Left cardiac atrium (tissue), 4 donors: ENCODE results near the gene NACA. TPM values are rescaled to one million over a fixed set of nuclear protein-coding genes. Genes with fewer than 3 reads are reported as not detected.
"Not testable (repeated sequence)": the region's sequence is repeated elsewhere in the genome, so short reads cannot be mapped to it uniquely, and the experiment has no call there.

Experiments
- ATAC-seq, 2 donors: fragments of 200-7000 bp; cut with Tn5 transposase; one replicate each; pipeline ENCODE4 v1.9.1; 2020; ENCODE audit warnings: mild to moderate bottlenecking in 2 of 2, moderate library complexity in 2 of 2
- DNase-seq: peaks from one replicate; pipeline ENCODE4 v3.0.0-alpha.2; 2020
- intact Hi-C, 2 donors: fragments of 100-400 bp; cut with DNase I; formaldehyde crosslinking; loops; one replicate each; pipeline versions ENCODE4 v1.14.1 to v1.15.1; 2022 to 2023
- total RNA-seq, 2 donors: library from RNA; stranded (reverse); fragmentation: NEBNext Ultra II Directional; extraction: Animal tissue kit (Norgen Biotek cat#: 25700); gene quantifications; one replicate each; pipeline ENCODE4 v1.2.1, GENCODE V29; 2021
- donor health status: DM: no; HTN: yes; CAD: no.
- donor health status: DM: no; HTN: yes; CAD: no; lungs with severe emphysema.
- donor health status: DM: yes; HTN: yes; CAD: no.
- donor health status: Dilated cardiomyopathy.

Gene NACA
- total RNA-seq, 2 donors from 2014 or later, result 516 to 593 TPM

- DNase-seq, result no peak
- intact Hi-C loops, result loop anchor here in 1 of 2 donors (10.0 kb wide), 1 partner anchor 83 kb away; the partner anchor contains the start of gene ATP5F1B
- no peak for ATAC-seq
Observed at GRCh38 chr12:56728139-56728861, 3.2 kb upstream of the NACA start.

DNA sequence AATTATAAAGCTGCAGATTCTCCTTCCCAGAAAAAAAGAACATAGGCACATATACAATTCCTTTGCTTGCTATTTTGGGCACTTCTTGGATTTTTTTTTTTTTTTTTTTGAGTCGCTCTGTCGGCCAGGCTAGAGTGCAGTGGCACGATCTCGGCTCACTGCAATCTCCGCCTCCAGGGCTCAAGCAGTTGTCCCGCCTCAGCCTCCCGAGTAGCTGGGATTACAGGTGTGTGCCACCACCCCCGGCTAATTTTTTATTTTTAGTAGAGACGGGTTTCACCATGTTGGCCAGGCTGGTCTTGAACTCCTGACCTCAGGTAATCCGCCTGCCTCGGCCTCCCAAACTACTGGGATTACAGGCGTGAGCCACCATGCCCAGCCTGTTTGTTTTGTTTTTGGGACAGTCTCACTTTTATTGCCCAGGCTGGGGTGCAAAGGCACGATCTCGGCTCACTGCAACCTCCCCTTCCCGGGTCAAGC lies 1.1 kb upstream of the NACA start:
- not testable (repeated sequence) for DNase-seq, ATAC-seq
- intact Hi-C loops, result loop anchor here in 1 of 2 donors (10.0 kb wide), 1 partner anchor 81 kb away; the partner anchor contains the start of gene ATP5F1B

DNA sequence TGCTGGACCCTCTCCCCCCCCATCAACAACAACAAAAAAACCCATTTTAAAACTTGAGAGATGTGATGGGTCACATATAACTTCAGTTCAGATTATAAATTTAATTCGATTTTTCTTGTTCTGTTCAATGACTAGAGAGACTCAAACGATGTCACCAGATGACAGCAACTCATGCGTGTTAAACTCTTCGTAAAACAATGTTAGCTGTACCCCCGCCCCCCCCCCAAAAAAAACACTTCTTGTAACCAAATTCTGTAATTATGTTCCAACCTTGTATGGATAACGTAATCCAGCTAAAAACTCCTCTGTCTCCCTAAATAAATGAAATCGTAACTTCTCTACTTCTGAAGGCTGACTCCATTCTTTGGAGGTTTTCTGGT lies 614 bp upstream of the NACA start:
- no peak for DNase-seq

GRCh38 chr12:56724701-56724971 lies 463 bp downstream of the NACA start:
- DNase-seq, result no peak
- ATAC-seq, result peak; percentile 13 to 16
- intact Hi-C loops, result loop anchor here in 1 of 2 donors (2.0 to 10.0 kb wide), 2 partner anchors 38 to 80 kb away; partner anchors contain the start of gene ATP5F1B

More for the DNA sequence above, 614 bp upstream of the NACA start:
- intact Hi-C loops, result loop anchor here in 1 of 2 donors (2.0 to 10.0 kb wide), 2 partner anchors 39 to 81 kb away; partner anchors contain the start of gene ATP5F1B
- ATAC-seq, result no peak

GRCh38 chr12:56723889-56724700 lies 1.0 kb downstream of the NACA start:
- ATAC-seq (peak; percentile 20 to 29), DNase-seq (peak; percentile 53)
- intact Hi-C loops, result loop anchor here in 1 of 2 donors (2.0 to 10.0 kb wide), 2 partner anchors 37 to 79 kb away; partner anchors contain the start of gene ATP5F1B

DNA sequence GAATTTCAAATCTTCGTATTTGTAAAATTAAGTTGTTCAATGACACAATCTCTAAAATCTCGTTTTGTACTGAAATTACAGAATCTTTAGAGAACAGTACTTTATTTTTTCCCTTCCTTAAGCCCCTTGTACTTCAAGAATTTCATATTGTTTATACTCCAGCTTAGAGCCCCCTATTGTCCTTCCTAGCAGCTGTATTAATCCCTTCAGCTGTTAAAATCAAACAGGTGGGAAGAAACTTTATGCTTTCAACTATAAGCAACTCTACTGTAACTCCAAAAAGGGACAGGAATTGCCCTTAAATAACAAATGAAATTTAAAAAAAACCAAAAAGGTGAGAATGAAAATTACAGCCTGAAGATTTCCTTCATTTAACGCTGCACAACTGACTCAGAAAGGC lies 1.7 kb downstream of the NACA start:
- intact Hi-C loops, result loop anchor here in 1 of 2 donors (10.0 kb wide), 1 partner anchor 79 kb away; the partner anchor contains the start of gene ATP5F1B
- DNase-seq, result no peak
- no peak for ATAC-seq

- DNase-seq (no peak), ATAC-seq (no peak)
- intact Hi-C loops, result loop anchor here in 1 of 2 donors (10.0 kb wide), 1 partner anchor 78 kb away; the partner anchor contains the start of gene ATP5F1B
Observed at GRCh38 chr12:56722832-56723231, 2.3 kb downstream of the NACA start.

DNA sequence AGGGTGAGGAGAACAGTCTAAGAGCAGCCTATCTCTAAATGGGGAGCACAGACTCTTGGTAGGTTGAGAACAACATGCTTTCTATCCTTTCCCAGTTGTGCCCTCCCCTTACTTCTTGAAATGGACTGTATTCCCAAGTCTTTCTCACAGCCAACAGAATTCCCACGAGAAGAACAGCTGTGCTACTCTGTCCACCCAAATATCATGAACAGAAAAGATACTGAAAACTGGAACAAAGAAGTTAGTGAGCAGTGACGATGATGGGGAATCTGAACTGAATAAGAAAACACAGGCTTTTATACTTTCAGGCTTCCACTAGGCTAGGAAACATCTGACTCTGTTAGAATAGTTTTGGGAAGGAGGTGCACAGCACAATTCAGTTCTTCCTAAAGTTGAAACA lies 3.4 kb downstream of the NACA start:
- ATAC-seq (no peak), DNase-seq (no peak)
- intact Hi-C loops, result loop anchor here in 1 of 2 donors (10.0 kb wide), 1 partner anchor 77 kb away; the partner anchor contains the start of gene ATP5F1B

- intact Hi-C loops, result loop anchor here in 1 of 2 donors (10.0 kb wide), 1 partner anchor 76 kb away; the partner anchor contains the start of gene ATP5F1B
- no peak for DNase-seq
- no peak for ATAC-seq
Observed at GRCh38 chr12:56721216-56721615, 3.9 kb downstream of the NACA start.

DNA sequence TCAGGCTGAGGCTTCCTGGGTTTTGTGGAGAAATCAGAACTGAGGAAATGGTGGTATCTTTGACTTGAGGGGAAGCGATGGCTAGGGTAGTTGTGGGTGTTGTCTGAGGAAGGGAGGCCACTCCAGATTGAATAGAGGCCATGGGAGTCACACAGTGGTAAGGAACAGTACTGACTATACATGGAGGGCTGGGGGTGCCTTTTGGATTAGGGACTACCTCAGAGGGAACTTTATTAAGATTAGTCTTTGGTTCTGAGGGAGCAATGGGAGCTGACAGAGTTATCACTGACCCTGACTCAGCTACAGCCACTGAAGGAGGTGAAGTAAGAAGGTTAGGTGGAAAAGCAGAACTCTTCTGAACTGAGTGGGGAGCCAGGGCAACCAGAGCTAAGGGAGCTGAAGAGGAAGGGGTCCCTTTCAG lies 4.4 kb downstream of the NACA start:
- DNase-seq (no peak), ATAC-seq (no peak)
- intact Hi-C loops, result loop anchor here in 1 of 2 donors (10.0 kb wide), 1 partner anchor 76 kb away; the partner anchor contains the start of gene ATP5F1B

- DNase-seq (no peak), ATAC-seq (no peak)
- intact Hi-C loops, result no loop called here
Observed at GRCh38 chr12:56719056-56719455, 6.0 kb downstream of the NACA start.

- intact Hi-C loops, result no loop called here
- DNase-seq (no peak), ATAC-seq (no peak)
Observed at GRCh38 chr12:56718636-56719035, 6.5 kb downstream of the NACA start.

GRCh38 chr12:56718149-56718548 lies 7.0 kb downstream of the NACA start:
- intact Hi-C loops, result no loop called here
- no peak for DNase-seq
- no peak for ATAC-seq

DNA sequence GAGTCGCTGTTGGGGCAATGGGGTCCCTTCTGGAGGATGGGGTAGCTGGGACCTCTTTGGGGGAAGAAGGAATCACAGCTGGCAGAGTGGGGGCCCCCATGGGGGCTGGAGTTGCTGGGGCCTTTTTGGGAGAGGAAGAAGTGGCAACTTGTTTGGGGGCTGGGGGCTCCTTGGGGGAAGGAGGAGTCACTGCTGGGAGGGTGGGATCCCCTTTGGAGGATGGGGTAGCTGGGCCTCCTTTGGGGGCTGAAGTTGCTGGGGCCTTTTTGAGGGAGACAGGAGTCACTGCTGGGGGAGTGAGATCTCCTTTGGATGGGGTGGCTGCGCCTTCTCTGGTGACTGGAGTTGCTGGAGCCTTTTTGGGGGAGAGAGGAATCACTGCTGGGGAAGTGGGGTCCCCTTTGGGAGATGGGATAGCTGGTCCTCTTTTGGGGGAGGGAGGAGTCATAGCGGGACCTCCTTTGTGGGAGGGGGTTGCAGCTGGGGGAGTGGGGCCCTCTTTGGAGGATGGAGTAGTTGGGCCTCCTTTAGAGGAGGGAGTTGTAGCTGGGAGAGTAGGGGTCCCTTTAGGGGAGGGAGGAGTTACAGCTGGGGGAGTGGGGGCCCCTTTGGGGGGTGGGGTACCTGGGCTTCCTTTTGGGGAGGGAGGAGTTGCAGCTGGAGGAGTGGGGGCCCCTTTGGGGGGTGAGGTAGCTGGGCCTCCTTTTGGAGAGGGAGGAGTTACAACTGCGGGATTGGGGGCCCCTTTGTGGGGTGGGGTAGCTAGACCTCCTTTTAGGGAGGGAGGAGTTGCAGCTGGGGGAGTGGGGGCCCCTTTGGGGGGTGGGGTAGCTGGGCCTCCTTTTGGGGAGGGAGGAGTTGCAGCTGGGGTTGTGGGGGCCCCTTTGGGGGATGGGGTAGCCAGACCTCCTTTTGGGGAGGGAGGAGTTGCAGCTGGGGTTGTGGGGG lies 7.9 kb downstream of the NACA start:
- DNase-seq (no peak), ATAC-seq (no peak)
- intact Hi-C loops, result no loop called here

DNA sequence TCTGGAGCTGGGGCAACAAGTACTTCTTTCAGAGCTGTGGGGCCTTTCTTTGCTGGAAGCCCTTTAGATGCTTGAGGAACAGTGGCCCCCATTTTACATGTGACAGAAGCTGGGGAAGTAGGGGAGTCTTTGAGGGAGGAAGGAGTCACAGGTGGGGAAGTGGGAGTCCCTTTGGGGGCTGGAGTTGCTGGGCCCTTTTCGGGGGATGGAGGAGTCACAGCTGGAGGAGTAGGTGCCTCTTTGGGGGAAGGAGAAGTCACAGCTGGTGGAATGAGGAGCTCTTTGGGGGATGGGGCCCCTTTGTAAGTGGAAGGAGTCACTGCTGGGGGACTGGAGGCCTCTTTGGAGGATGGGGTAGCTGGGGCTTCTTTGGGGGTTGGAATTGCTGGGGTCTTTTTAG lies 8.6 kb downstream of the NACA start:
- DNase-seq (no peak), ATAC-seq (no peak)
- intact Hi-C loops, result no loop called here

DNA sequence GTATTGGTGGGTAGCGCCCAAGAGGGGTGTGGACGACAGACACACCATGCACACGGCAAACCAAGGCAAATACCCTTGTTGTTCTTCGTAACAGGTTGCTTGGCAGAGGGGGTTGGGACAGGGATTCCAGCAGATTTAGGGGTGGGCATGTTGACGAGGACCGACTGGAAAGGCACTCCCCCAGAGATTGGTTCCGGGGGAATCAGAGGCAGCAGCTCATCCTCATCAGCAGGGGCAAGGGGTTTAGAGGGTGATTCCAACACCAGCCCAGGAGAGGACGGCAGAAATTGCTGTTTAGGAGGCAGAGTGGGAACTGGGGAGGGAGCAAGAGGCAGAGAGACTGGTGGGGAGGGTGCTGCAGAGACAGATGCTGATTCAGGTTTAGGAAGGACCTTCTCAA lies 9.3 kb downstream of the NACA start:
- DNase-seq, result no peak
- no peak for ATAC-seq
- intact Hi-C loops, result no loop called here

DNA sequence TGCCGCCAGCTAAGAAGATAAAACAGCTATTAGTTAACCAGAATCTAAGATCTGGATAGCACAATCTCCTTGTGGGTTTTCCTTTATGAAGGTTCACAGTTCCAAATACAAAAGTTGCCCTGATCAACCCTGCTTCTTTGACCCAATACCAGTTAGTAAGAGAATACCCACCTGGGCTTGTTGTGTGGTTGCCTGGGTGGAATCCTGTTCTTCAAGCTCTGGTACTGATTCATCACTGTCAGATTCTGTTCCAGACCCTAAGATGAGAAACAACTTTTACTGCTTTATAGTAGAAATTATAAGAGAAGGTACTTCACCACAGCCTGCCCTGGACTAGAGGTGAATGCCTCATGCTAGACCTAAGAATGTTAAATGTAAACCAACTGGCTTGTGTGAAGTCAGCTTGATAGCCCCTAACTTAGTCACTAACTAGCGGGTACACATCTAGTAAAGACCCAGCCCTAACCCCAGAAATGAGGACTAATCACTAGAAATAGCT lies 10.6 kb downstream of the NACA start:
- intact Hi-C loops, result no loop called here
- DNase-seq (no peak), ATAC-seq (no peak)

DNA sequence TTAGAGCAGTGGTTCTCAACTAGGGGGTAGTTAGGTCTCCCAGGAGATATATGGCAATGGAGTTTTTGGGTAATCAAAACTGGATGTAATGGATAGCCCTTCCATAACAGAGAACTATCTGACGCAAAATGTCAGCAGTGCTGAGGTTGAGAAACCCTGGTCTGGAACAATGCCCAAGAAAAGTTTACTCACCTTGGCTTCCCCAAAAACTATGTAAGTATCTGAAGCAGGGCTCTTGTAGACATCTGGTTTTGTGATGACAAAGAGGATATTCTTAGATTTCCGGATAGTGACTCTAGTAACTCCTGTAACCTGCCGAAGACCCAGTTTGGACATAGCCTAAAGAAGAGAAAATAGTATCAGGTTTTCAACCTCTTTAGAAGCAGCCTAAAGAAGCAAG lies 11.8 kb downstream of the NACA start:
- intact Hi-C loops, result no loop called here
- no peak for DNase-seq
- no peak for ATAC-seq
